Progenitor cell of endocrine pancreas (in vitro differentiated cells): ENCODE measurements around the gene PPP4R1. TPM values are rescaled to one million over a fixed set of nuclear protein-coding genes. Genes with fewer than 3 reads are reported as not detected.

Experiments used
- DNase-seq: peaks from one replicate; pipeline ENCODE4 v3.0.0; 2021; ENCODE audit warnings: low spot score; ENCODE audit not compliant: unreplicated experiment
- H3K27ac Mint-ChIP-seq: 2 replicates; pipeline ENCODE4 v1.8.0; 2021; ENCODE audit warnings: mild to moderate bottlenecking, moderate library complexity, mixed read lengths
- H3K27me3 Mint-ChIP-seq: 2 replicates; pipeline ENCODE4 v1.8.0; 2021; ENCODE audit warnings: mixed read lengths
- H3K36me3 Mint-ChIP-seq: 2 replicates; pipeline ENCODE4 v1.8.0; 2022; ENCODE audit warnings: mixed read lengths; ENCODE audit not compliant: insufficient read depth
- H3K4me1 Mint-ChIP-seq: 2 replicates; pipeline ENCODE4 v1.8.0; 2021; ENCODE audit warnings: low read depth, mixed read lengths
- H3K4me3 Mint-ChIP-seq: 2 replicates; pipeline ENCODE4 v1.8.0; 2021; ENCODE audit warnings: low read depth, mild to moderate bottlenecking, moderate library complexity, mixed read lengths
- H3K9me3 Mint-ChIP-seq: 2 replicates; pipeline ENCODE4 v1.8.0; 2021; ENCODE audit warnings: low read depth, mixed read lengths
- total RNA-seq: library from RNA; stranded (reverse); gene quantifications from 2 replicates; pipeline ENCODE4 v1.2.1, GENCODE V29; 2021
- TF ChIP-seq, protein P1 (sequence below): fragments of 200-600 bp; sonication (generic); IDR thresholded peaks from one replicate; pipeline ENCODE4 v1.5.0; 2021; ENCODE audit warnings: antibody characterized with exemption, mild to moderate bottlenecking; ENCODE audit not compliant: unreplicated experiment

The PPP4R1 gene
- total RNA-seq, 1 donor from 2014 or later = 169 TPM

DNA sequence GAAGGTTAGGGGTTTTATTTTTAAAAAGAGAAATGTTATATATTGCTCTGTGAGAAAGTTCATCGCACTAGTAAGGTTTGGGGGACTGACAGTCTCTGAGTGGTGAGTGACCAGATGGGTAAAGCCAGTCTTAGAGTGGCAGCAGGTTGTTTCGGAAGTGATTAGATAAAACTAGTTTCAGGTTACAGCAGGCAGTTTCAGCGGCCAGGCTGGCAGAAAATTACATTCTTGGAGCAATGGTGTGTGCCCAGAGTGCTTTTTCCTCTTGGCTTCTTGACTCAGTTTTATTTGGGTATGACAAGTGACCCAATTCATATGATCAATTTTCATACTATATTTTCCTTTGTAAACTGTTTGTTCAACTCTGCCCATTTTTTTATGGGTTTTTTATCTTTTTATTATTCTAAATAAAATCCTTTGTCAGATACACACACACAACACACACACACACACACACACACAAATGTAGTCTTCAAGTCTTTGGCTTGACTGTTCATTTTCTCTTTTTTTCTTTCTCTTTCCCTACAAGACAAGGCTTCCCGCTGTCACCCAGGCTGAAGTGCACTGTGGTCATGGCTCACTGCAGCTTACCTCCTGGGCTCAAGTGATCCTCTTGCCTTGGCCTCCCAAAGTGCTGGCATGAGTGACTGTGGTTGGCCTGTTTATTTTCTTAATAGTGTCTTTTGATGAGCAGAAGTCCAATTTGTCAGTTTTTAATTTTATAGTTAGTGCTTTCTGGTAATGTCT lies 108.1 kb downstream of the PPP4R1 start:
- Mint-ChIP-seq H3K9me3 (peaks cover 13% of the 10 kb centered on the region), H3K4me3 (peak overlapping the region; percentile 24), H3K4me1 (peaks cover 21% of the 10 kb centered on the region), H3K36me3 (peaks cover 20% of the 10 kb centered on the region), H3K27me3 (no peaks in the 10 kb centered on the region), H3K27ac (peak overlapping the region; percentile 85)
- no peak for DNase-seq
- TF ChIP-seq, protein P1, sequence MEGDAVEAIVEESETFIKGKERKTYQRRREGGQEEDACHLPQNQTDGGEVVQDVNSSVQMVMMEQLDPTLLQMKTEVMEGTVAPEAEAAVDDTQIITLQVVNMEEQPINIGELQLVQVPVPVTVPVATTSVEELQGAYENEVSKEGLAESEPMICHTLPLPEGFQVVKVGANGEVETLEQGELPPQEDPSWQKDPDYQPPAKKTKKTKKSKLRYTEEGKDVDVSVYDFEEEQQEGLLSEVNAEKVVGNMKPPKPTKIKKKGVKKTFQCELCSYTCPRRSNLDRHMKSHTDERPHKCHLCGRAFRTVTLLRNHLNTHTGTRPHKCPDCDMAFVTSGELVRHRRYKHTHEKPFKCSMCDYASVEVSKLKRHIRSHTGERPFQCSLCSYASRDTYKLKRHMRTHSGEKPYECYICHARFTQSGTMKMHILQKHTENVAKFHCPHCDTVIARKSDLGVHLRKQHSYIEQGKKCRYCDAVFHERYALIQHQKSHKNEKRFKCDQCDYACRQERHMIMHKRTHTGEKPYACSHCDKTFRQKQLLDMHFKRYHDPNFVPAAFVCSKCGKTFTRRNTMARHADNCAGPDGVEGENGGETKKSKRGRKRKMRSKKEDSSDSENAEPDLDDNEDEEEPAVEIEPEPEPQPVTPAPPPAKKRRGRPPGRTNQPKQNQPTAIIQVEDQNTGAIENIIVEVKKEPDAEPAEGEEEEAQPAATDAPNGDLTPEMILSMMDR = no peak

Other genes starting within 250 kb of the PPP4R1 start
- gene RALBP1, start 139.0 kb downstream of the PPP4R1 start, total RNA-seq = 40.8 and 42.2 TPM in 2 replicates
- 2.9 and 5.2 TPM in 2 replicates for gene RAB31, start 93.7 kb upstream of the PPP4R1 start, total RNA-seq